ENCODE data around the gene TMEM53.

GRCh38 chr1:44720281-44720680, 46.0 kb upstream of the TMEM53 start:
- no peak for TF ChIP-seq FOXP2 (optimal IDR thresholded peaks at IDR 0.05; ENCODE audit: control extremely low read depth, extremely low read length, insufficient read depth)
- no peak for TF ChIP-seq POLR2AphosphoS5 (IDR thresholded peaks at IDR 0.05; ENCODE audit: borderline replicate concordance, low read depth, low read length)
